Stimulated activated CD8-positive, alpha-beta memory T cell treated with anti-CD3 and anti-CD28 coated beads, Interleukin-7, amount 100 ng/mL, for 24 hours (primary cell): ENCODE measurements around the gene MUCL3.
"Not testable (repeated sequence)": the region's sequence is repeated elsewhere in the genome, so short reads cannot be mapped to it uniquely, and the experiment has no call there.

ENCODE experiments used
- DNase-seq: peaks from one replicate; pipeline ENCODE4 v3.0.0-alpha.2; 2020; ENCODE audit warnings: low read depth

MUCL3 gene

DNA sequence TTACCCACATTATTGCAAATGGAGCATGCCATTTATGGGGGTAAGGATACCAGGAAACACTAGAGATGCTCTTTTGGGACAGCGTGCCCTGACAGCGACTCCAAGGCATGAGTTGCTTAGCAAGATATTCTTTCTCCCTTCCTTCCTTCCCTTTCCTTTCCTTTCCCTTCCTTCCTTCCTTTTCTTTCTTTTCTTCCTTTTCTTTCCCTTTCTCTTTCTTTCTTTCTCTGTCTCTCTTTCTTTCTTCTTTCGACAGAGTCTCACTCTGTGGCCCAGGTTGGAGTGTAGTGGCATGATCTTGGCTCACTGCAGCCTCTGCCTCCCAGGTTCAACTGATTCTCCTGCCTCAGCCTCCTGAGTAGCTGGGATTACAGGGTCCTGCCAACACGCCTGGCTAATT lies 3.3 kb downstream of the MUCL3 start:
- DNase-seq = no peak

DNA sequence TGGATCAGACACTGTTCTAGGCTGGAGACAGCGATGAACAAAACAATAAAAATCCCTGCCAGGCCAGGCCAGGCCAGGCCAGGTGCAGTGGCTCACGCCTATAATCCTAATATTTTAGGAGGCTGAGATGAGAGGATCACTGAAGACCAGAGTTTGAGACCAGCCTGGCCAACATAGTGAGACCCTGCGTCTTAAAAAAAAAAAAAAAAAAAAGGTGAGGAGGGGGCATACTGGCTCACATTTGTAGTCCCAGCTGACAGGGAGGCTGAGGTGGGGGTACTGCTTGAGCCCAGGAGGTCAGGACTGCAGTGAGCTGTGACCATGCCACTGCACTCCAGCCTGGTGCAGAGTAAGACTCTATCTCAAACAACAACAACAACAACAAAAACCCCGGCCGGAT lies 4.5 kb downstream of the MUCL3 start:
- no peak for DNase-seq

DNA sequence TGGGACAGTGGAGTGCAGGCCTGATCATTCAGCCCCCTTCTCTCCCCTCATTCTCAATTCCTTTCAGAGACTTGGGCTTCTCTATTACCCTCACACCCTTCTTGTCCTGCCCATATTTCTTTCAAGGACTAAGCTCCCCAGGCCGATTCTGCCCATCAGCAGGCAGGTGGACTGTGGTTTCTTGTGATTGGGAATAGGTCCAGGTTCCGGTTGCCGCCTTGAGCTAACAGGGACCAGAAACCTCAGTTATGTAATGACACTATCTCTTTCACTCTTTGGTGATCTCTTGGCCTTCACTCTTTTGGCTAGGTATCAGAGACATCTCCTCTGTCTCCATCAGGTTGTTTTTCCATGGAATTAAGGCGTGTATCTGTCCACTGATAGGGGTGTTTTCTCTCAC lies 6.5 kb downstream of the MUCL3 start:
- DNase-seq = no peak

DNA sequence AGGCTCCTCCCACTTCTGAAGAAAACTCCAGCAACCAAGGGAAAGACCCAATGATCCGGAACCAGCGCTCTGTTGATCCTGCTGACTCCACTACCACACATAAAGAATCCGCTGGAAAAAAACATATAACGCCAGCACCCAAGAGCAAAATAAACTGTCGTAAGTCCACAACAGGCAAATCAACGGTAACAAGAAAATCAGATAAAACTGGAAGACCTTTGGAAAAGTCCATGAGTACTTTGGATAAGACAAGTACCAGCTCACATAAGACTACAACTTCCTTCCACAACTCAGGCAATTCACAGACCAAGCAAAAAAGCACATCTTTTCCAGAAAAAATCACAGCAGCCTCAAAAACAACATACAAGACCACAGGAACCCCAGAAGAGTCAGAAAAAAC lies 8.0 kb downstream of the MUCL3 start:
- no peak for DNase-seq

DNA sequence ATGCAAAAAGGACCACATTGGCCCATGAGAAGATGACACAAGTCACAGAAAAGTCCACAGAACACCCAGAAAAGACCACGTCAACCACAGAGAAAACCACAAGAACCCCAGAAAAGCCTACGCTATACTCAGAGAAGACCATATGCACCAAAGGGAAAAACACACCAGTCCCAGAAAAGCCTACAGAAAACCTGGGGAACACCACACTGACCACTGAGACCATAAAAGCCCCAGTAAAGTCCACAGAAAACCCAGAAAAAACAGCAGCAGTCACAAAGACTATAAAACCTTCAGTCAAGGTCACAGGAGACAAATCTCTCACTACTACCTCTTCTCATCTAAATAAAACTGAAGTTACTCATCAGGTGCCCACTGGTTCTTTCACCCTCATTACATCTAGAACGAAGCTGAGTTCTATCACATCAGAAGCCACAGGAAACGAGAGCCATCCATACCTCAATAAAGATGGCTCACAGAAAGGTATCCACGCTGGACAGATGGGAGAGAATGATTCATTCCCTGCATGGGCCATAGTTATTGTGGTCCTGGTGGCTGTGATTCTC lies 11.2 kb downstream of the MUCL3 start:
- no peak for DNase-seq

DNA sequence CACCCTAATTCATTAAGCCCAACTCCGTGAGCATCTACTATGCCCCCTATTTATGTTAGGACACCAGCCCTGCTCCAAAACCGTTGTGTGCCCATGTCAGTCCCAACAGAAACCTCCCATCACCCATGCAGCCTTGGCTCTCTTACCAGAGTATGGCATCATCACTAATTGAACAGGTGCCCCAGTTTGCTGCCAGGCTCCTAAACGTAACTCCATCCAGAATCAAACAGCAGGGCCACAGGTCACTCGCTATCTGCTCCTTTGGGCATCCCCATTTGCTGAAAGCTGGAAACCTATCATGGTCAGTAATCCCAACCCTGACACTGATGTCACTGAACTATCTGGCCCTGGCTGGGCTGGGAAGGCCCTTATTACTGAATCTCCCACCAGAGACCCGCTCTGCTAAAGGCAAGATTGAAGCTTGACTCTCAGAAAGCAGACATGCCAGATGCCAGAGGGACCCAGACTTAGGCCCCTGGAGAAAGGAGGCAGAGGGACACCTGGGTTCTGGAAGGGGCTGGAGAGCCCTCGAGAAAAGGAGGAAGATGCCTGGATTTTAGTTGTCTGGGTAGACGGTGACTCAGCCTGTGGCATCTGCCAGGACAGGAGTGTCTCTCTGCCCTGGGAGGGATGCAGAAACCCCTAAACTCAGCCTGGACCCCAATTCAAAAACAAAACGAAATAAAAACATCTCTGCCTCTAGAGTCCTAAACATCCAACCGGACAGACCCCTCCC lies 14.0 kb downstream of the MUCL3 start:
- DNase-seq = no peak

DNA sequence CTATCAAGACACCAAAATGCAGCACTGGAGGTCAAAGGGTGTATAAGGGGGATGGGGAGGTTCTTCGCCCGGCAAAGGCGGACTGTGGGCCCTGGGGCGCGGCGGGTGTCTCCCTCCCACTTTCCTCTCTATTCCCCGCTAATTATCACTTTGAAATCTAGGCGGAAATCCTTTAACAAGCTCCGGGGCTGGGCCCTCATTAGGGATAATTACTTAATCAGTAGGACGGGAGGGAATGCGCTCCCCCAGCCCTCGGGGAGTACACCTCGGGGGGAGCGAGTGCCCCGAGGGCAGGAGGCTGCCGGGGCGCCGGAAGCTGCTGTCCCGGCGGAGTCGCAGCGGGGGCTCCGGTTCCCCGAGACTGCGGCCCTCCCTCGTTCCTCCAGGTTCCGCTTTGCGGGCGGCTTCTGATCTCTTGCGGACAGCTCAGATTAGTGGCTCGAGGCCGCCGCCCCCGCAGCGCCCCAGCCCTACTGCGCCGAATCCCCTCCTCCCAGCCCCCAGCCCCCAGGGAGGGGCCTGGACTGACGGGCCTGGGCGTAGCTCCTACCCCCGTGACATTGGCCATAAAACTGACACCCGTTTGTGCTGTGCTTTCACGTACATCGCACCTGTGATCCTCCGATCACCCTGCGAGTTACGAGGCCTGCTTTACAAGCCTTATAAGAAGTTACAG lies 14.7 kb downstream of the MUCL3 start:
- peak; percentile 67 for DNase-seq

DNA sequence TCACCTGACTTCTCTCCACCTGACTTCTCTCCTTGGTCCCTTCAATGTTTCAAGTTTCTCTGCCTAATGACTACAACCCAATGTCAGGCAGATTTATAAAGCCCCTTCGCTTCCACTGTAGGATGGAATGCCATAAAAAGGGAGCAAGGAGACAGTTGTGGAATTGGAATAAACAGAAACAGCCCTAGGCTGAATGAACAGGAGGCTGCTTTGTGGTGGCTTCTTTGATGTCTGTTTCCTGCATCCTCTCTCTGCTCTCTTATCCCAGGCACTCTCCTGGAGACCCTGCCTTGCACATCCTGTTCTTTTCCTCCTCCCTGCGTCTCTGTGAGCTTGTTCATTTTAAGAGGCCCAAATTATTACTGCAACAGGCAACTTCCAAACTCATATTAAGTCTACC lies 16.9 kb downstream of the MUCL3 start:
- DNase-seq = no peak

DNA sequence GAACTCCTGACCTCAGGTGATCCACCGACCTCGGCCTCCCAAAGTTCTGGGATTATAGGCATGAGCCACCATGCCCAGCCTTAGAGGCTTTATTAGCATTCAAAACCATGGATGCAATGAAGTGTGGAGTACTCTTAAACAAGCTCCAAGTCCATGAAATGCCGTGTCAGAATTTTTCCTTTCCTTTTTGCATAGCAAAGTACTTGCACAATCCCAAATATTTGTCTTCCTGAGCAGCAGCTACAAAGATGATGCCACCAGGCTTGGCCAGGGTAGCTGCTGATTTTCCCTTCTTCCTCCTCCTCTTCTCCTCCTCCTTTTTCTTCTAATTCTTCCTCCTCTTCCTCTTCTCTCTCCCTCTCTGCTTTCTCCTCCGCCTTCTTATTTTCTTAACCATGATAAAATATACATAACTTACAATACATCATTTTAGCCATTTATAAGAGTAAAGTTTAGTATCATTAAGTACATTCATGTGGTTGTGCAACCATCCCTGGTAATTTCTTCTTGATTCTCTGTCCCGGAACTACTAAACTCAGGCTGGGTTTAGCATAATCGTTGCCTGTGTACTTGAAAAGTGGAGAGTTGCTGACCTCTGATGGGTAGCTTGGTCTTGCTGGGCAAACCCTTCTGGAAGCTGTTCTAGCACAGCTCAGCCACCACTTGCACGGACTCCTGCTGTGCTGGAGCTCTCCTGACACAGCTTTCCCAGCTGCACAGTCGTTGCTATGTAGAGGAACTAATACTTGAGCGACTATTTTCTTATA lies 20.3 kb downstream of the MUCL3 start:
- DNase-seq = no peak

DNA sequence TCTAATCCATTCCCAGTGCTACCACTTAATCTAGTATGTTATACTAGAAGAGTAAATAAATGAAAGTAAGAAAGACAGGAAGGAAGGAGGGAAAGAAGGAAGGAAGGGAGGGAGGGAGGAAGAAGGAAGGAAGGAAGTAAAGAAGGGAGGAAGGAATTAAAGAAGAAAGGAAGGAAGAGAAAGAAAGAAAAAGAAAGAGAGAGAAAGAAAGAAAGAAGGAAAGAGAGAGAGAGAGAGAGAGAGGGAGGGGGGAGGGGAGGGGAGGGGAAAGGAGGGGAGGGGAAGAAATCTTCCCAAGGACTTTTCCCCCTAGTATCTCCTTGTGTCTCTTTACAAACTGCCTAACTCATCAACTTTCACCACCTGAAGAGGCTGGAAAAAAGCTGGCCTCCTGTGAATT lies 21.9 kb downstream of the MUCL3 start:
- DNase-seq = no peak

DNA sequence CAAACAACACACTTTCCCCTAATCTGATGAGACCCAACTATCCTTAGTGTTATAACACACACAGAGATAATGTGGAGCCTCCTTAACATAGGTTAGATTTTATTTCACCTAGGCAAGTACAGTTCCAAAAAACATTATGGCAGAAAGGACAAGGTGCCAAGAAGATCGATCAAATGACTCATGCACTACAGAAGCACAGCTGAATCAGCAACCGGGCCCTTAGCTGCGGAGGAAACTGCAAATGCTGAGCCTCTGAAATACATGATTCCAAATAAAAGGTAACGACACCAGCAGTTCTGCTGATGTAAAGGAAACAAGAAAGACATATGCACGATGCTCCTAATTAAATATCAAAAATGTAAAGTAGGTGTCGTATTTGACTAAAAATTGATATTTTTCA lies 22.9 kb downstream of the MUCL3 start:
- no peak for DNase-seq

DNA sequence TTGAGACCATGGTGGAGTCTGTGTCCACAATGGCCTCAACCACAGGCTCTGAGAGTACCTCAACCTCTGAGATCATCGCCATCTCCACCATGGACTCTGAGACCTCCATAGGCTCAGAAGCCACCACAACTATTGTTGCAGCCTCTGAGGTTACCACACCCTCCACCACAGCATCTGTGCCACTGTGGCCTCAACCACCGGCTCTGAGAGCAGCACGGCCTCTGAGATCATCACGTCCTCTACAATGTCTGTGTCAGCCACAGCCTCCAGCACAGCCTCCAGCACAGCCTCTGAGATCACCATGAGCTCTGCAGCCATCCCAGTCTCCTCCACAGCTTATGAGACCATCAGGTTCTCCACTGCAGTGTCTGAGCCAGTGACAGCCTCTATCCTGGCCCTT lies 23.3 kb downstream of the MUCL3 start:
- no peak for DNase-seq

DNA sequence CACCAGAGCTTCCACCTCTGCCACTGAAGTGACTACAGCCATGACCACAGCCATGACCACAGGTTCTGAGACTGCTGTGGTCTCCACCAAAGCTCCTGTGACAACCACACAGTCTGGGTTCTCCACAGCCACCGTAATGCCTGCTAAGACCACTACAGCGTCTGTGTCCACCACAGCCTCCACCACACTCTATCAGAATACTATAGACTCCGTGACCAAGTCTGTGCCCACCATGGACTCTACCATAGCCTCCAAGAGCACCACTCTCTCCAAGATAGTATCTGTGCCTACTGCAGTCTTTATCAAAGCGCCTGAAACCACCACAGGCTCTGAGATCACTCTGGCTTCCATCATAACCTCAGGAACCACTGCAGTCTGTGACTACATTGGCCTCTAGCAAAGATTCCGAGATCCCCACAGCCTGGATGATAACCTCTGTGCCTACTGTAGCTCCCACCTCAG lies 24.4 kb downstream of the MUCL3 start:
- DNase-seq = no peak

DNA sequence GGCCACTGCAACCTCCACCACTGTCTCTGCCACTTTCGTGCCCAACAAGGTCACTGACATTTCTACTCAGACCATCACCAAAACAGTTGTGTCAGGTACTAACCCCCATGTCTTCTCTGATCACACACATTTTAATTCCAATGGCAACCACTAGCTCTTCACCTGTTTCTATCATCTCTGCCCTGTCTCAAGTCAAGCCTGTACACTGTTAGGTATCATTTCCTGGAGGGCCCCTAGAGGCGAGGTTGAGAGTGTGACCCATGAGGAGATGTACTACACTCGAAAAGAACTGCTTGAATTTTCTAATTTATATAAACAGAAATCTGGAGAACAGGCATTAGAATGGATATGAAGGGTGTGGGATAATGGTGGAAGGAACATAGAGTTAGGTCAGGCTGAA lies 25.4 kb downstream of the MUCL3 start:
- no peak for DNase-seq

DNA sequence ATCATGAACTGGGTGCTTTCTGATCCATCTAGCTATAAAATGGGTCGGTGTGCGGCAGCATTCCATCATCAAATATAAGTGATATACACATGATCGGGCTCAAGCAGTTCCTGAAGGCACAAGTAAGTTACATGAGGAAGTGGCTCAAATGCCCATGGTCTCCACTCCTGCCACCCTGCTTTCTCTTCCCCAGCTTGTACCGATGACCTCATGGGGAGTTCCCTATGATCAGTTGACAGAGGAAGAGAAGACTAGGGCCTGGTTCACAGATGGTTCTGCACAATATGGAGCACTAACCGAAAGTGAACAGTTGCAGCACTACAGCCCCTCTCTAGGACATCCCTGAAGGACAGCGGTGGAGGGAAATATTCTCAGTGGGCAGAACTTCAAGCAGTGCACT lies 28.4 kb downstream of the MUCL3 start:
- DNase-seq = not testable (repeated sequence)

DNA sequence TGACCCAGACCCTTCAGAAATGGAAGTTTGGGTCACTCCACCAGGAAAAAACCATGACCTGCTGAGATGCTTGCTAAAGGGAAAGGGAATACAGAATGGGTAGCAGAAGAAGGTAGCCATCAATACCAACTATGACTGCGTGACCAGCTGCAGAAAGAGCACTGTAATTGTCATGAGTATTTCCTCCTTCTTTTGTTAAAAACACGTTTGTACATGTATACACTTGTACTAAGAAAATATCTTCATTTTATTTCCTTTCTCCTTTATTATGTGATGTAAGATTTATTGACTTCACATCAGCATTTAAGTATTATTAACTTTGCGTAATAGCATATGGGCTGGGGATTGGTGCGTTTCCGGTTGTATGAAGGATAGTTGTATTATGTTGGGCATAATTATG lies 30.2 kb downstream of the MUCL3 start:
- no peak for DNase-seq

DNA sequence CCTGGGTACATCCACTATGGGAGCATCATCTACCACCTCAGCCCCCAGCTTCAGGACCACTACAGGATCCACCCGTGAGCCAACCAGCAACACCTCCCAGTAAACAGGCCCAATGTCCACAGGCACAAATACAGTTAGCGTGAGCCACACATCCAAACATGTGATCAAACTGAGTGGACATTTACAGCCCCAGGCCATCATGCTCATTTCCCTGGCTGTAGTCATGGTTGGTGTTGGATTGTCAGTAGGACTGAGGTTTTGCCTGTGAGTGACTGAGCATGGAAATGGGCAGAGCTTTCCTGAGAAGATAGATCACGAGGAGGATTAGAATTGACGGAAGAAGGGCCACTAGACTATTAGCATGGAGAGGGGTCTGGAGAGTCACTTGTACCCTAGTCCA lies 32.0 kb downstream of the MUCL3 start:
- DNase-seq = no peak

DNA sequence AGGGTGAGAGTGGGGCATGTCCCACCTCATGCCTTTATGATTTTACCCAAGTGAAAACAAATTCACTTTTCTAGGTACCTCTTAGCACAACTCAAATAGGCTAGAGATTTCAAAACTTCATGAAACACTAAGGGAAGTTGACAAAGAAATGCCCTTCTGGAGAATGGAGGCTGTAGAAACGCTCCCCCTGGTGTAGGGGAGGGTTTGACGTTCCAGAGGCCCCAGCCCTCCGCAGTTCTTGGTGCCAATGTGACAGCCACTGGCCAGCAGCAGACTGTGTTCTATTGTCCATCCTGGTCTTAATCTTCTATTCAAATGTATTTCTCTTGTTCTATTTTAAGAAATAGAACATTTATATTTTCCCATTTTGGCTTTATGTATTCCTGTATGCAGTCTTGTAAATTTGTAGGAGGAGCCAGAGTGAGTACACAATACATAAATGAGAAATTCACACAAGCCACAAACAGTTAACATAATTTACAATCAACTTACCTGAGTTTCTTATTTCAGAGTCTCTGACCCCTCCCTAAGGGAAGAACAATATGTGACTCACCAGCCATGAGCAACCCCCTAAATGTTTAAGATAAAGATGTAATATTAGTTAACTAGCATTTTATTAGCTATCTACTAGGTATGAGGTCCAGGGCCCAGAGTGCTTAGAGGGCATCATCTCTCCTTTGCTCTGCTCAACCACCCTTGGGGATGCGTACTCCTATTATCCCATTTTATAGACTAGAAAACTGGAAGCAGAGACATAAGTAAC lies 33.9 kb downstream of the MUCL3 start:
- no peak for DNase-seq

DNA sequence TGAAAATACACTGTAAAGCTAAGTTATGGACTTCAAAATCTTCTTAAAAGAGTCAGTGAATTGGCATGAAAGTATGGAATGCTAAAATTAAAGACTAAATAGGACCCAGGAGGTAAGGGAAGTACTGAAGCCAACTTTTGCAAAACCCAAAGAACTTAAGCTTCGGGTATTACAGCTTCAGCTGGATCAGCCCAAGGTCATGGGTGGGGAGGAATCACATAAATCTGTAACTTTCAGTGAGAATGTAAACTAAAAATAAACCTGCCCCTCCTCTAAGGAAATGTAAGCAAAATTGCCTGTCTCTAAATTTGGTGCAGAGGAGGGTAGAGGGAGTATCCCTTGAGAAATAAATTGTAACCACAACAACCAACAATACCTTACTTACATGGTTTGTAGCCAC lies 38.4 kb downstream of the MUCL3 start:
- DNase-seq = no peak

DNA sequence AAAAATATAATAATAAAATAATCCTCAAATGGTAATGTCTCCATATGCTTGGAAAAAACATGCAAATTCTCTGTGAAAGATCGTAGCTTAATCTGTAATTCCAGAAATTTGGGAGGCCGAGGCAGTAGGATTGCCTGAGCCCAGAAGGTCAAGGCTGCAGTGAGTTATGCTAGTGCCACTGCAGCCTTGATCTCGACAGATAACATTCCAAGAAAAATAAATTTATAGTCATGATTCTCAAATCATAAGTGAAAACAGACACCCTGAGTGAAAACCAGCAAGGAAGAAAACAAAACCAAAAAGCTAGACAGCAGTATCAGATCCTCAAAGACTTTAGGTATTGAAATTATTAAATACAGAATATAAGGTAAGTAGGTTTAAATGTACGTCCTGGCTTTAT lies 38.9 kb downstream of the MUCL3 start:
- DNase-seq = no peak

DNA sequence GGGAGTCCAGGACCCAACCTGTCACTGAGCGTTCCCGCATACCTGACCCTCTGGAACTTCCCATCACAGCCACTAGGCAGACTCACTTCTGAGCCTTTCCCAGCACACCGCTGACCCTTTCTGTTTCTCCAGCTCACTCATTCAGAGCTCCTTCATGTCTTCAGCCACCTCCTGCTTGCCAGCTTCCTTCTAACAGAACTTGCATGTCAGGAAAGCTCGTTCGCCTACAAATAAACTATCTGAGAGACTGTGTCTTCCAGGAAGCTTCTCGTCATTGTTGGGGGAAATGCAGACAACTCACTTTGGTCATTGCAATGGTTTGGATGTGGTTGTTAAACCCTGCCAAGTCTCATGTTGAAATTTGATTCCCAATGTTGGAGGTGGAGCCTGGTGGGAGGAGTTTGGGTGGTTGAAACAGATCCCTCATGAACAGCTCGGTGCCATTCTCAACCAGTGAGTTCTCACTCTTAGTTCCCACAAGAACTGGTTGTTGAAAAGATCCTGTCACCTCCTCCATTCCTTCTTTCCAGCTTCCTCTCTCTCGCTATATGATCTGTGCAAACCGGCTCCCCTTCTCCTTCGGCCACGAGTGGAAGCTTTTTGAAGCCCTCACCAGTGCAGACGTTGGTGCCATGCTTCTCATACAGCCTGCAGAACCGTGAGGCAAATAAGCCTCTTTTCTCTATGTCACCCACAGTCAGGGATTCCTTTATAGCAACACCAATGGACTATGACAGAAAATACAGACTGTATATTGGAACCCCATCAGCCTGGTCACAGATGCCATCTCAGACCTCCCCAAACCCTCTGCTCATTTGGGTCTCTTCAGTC lies 41.4 kb downstream of the MUCL3 start:
- no peak for DNase-seq
